ENCODE measurements around the gene ECHS1. TPM values are rescaled to one million over a fixed set of nuclear protein-coding genes. Genes with fewer than 3 reads are reported as not detected.

Gene ECHS1
- total RNA-seq, 6 experiments from 2014 or later = 293 to 780 (median 436) TPM

GRCh38 chr10:133394801-133395221, 21.7 kb upstream of the ECHS1 start:
- Histone ChIP-seq H3K4me3 (peak overlapping the region; percentile 87 to 95 (median 88)), H3K4me1 (peaks cover 0 to 14% (median 4%) of the 10 kb centered on the region in 4 donors), H3K27ac (peak overlapping the region; percentile 59 to 70 (median 67)), H3K27me3 (no peaks in the 10 kb centered on the region), H3K9me3 (no peaks in the 10 kb centered on the region), H3K36me3 (peaks cover 0 to 22% (median 7%) of the 10 kb centered on the region in 4 donors)
- WGBS (ENCODE audit: insufficient coverage, low coverage, low lambda C conversion rate, missing lambda C conversion rate) = 19% methylated on average over 9 of the region's 21 CpGs
- intact Hi-C loops (cut with DNase I) = no loop called here
- DNase-seq (peak in 2 of 3 donors; percentile 26 to 31), ATAC-seq (no peak)
- TF ChIP-seq POLR2A (IDR thresholded peaks at IDR 0.05) = no peak
- no peak for TF ChIP-seq CTCF (IDR thresholded peaks at IDR 0.05)

GRCh38 chr10:133394064-133394663, 21.0 kb upstream of the ECHS1 start, which contains the start of gene MTG1:
Gene MTG1, plus strand, starts transcription at chr10:133394157. Its CDS starts 64 bp downstream, at chr10:133394221.
- Histone ChIP-seq H3K9me3 (no peaks in the 10 kb centered on the region), H3K36me3 (peaks cover 0 to 16% (median 6%) of the 10 kb centered on the region in 4 donors), H3K27me3 (no peaks in the 10 kb centered on the region), H3K4me3 (peak within 1 kb of the TSS; percentile 87 to 95 (median 88)), H3K27ac (peak within 1 kb of the TSS; percentile 59 to 70 (median 67)), H3K4me1 (peaks cover 0 to 14% (median 4%) of the 10 kb centered on the region in 4 donors)
- WGBS (ENCODE audit: insufficient coverage, low coverage, low lambda C conversion rate, missing lambda C conversion rate) = 0% methylated on average over 4 of the region's 69 CpGs
- intact Hi-C loops (cut with DNase I) = no loop called here
- DNase-seq (peak; percentile 96), ATAC-seq (peak; percentile 95 to 98 (median 96))
- TF ChIP-seq POLR2A (IDR thresholded peaks at IDR 0.05) (peak; percentile 75), CTCF (IDR thresholded peaks at IDR 0.05) (peak; percentile 5 to 32 (median 32))

GRCh38 chr10:133393401-133394063, 20.4 kb upstream of the ECHS1 start:
- DNase-seq (peak in 2 of 3 donors; percentile 14 to 46), ATAC-seq (no peak)
- intact Hi-C loops (cut with DNase I) = no loop called here
- WGBS (ENCODE audit: insufficient coverage, low coverage, low lambda C conversion rate, missing lambda C conversion rate) = 24% methylated on average over 23 of the region's 27 CpGs
- H3K9me3 ChIP-seq = no peaks in the 10 kb centered on the region
- peak overlapping the region in 2 of 3 donors; percentile 67 to 70 for H3K27ac ChIP-seq
- H3K36me3 ChIP-seq = peaks cover 0 to 9% (median 2%) of the 10 kb centered on the region in 4 donors
- TF ChIP-seq CTCF (IDR thresholded peaks at IDR 0.05) (no peak), POLR2A (IDR thresholded peaks at IDR 0.05) (no peak)
- peaks cover 0 to 14% (median 4%) of the 10 kb centered on the region in 4 donors for H3K4me1 ChIP-seq
- H3K27me3 ChIP-seq = no peaks in the 10 kb centered on the region
- H3K4me3 ChIP-seq = peak overlapping the region; percentile 87 to 95 (median 88)

- Histone ChIP-seq H3K27ac (no peak overlapping the region), H3K9me3 (no peaks in the 10 kb centered on the region), H3K4me1 (peaks cover 0 to 14% (median 4%) of the 10 kb centered on the region in 4 donors), H3K4me3 (no peak overlapping the region), H3K27me3 (no peaks in the 10 kb centered on the region), H3K36me3 (peaks cover 0 to 5% (median 0%) of the 10 kb centered on the region in 4 donors)
- no peak for ATAC-seq
- no peak for TF ChIP-seq CTCF (IDR thresholded peaks at IDR 0.05)
- TF ChIP-seq POLR2A (IDR thresholded peaks at IDR 0.05) = no peak
- intact Hi-C loops (cut with DNase I) = no loop called here
- DNase-seq = peak in 1 of 3 donors; percentile 33
- 79% methylated on average over 7 of the region's 12 CpGs for WGBS (ENCODE audit: insufficient coverage, low coverage, low lambda C conversion rate, missing lambda C conversion rate)
Observed at GRCh38 chr10:133391761-133392518, 18.8 kb upstream of the ECHS1 start.

Measured in right lobe of liver (tissue), 6 donors.